ENCODE results near the gene SMIM45.
A peak's percentile ranks its signal among the peaks of the same experiment; 100 is the strongest.

Gene SMIM45

GRCh38 chr22:41949297-41949965 is 2.5 kb upstream of the SMIM45 start:
- Mint-ChIP-seq H3K9me3 (ENCODE audit: unreplicated experiment) (peaks cover 4% of the 10 kb centered on the region), H3K36me3 (ENCODE audit: unreplicated experiment) (no peaks in the 10 kb centered on the region)

GRCh38 chr22:41952713-41953112 is 763 bp downstream of the SMIM45 start:
- peaks cover 13% of the 10 kb centered on the region for H3K4me1 Mint-ChIP-seq (ENCODE audit: low read depth, unreplicated experiment)
- TF ChIP-seq CTCF (IDR thresholded peaks at IDR 0.05; ENCODE audit: partially characterized antibody, unreplicated experiment): no peak
- H3K36me3 Mint-ChIP-seq (ENCODE audit: unreplicated experiment): no peaks in the 10 kb centered on the region
- peaks cover 3% of the 10 kb centered on the region for H3K27me3 Mint-ChIP-seq (ENCODE audit: unreplicated experiment)
- DNase-seq: no peak
- no peak overlapping the region for H3K4me3 Mint-ChIP-seq (ENCODE audit: unreplicated experiment)
- H3K27ac Mint-ChIP-seq (ENCODE audit: unreplicated experiment): no peak overlapping the region
- H3K9me3 Mint-ChIP-seq (ENCODE audit: unreplicated experiment): peaks cover 2% of the 10 kb centered on the region

More at GRCh38 chr22:41949297-41949965, 2.5 kb upstream of the SMIM45 start:
- H3K27me3 Mint-ChIP-seq (ENCODE audit: unreplicated experiment): peaks cover 4% of the 10 kb centered on the region
- H3K4me3 Mint-ChIP-seq (ENCODE audit: unreplicated experiment): no peak overlapping the region
- no peak overlapping the region for H3K27ac Mint-ChIP-seq (ENCODE audit: unreplicated experiment)
- no peak for TF ChIP-seq CTCF (IDR thresholded peaks at IDR 0.05; ENCODE audit: partially characterized antibody, unreplicated experiment)
- H3K4me1 Mint-ChIP-seq (ENCODE audit: low read depth, unreplicated experiment): peaks cover 13% of the 10 kb centered on the region
- no peak for DNase-seq

- Mint-ChIP-seq H3K4me1 (ENCODE audit: low read depth, unreplicated experiment) (no peaks in the 10 kb centered on the region), H3K9me3 (ENCODE audit: unreplicated experiment) (no peaks in the 10 kb centered on the region), H3K27ac (ENCODE audit: unreplicated experiment) (no peak overlapping the region), H3K27me3 (ENCODE audit: unreplicated experiment) (peaks cover 4% of the 10 kb centered on the region), H3K36me3 (ENCODE audit: unreplicated experiment) (no peaks in the 10 kb centered on the region), H3K4me3 (ENCODE audit: unreplicated experiment) (no peak overlapping the region)
- TF ChIP-seq CTCF (IDR thresholded peaks at IDR 0.05; ENCODE audit: partially characterized antibody, unreplicated experiment): peak; percentile 64
- DNase-seq: no peak
Observed at GRCh38 chr22:41957941-41958556, 6.1 kb downstream of the SMIM45 start.

GRCh38 chr22:41963453-41964111 is 11.6 kb downstream of the SMIM45 start:
- DNase-seq: no peak
- H3K9me3 Mint-ChIP-seq (ENCODE audit: unreplicated experiment): peaks cover 2% of the 10 kb centered on the region
- H3K27ac Mint-ChIP-seq (ENCODE audit: unreplicated experiment): no peak overlapping the region
- H3K36me3 Mint-ChIP-seq (ENCODE audit: unreplicated experiment): no peaks in the 10 kb centered on the region
- H3K4me1 Mint-ChIP-seq (ENCODE audit: low read depth, unreplicated experiment): peaks cover 5% of the 10 kb centered on the region
- peaks cover 6% of the 10 kb centered on the region for H3K27me3 Mint-ChIP-seq (ENCODE audit: unreplicated experiment)
- TF ChIP-seq CTCF (IDR thresholded peaks at IDR 0.05; ENCODE audit: partially characterized antibody, unreplicated experiment): no peak
- no peak overlapping the region for H3K4me3 Mint-ChIP-seq (ENCODE audit: unreplicated experiment)

GRCh38 chr22:41964112-41964491 is 12.2 kb downstream of the SMIM45 start:
- peaks cover 5% of the 10 kb centered on the region for H3K4me1 Mint-ChIP-seq (ENCODE audit: low read depth, unreplicated experiment)
- no peak overlapping the region for H3K27ac Mint-ChIP-seq (ENCODE audit: unreplicated experiment)
- H3K4me3 Mint-ChIP-seq (ENCODE audit: unreplicated experiment): no peak overlapping the region
- DNase-seq: no peak
- H3K27me3 Mint-ChIP-seq (ENCODE audit: unreplicated experiment): peaks cover 6% of the 10 kb centered on the region
- TF ChIP-seq CTCF (IDR thresholded peaks at IDR 0.05; ENCODE audit: partially characterized antibody, unreplicated experiment): no peak
- H3K36me3 Mint-ChIP-seq (ENCODE audit: unreplicated experiment): no peaks in the 10 kb centered on the region
- peaks cover 2% of the 10 kb centered on the region for H3K9me3 Mint-ChIP-seq (ENCODE audit: unreplicated experiment)
